Skin of body (tissue), 2 donors: Measurements from ENCODE around the gene MFRP. TPM values are rescaled to one million over a fixed set of nuclear protein-coding genes. Genes with fewer than 3 reads are reported as not detected.

ENCODE experiments used
- DNase-seq: peaks from one replicate; lab custom pipeline; 2025; lab: John Stamatoyannopoulos, UW
- total RNA-seq: library from RNA; depleted of rRNA; stranded (reverse); fragments of >200 nt; gene quantifications from one replicate; pipeline ENCODE4 v1.2.3, GENCODE V29; 2014

The MFRP gene
- total RNA-seq, 1 donor from 2014 or later = 0.10 TPM

DNA sequence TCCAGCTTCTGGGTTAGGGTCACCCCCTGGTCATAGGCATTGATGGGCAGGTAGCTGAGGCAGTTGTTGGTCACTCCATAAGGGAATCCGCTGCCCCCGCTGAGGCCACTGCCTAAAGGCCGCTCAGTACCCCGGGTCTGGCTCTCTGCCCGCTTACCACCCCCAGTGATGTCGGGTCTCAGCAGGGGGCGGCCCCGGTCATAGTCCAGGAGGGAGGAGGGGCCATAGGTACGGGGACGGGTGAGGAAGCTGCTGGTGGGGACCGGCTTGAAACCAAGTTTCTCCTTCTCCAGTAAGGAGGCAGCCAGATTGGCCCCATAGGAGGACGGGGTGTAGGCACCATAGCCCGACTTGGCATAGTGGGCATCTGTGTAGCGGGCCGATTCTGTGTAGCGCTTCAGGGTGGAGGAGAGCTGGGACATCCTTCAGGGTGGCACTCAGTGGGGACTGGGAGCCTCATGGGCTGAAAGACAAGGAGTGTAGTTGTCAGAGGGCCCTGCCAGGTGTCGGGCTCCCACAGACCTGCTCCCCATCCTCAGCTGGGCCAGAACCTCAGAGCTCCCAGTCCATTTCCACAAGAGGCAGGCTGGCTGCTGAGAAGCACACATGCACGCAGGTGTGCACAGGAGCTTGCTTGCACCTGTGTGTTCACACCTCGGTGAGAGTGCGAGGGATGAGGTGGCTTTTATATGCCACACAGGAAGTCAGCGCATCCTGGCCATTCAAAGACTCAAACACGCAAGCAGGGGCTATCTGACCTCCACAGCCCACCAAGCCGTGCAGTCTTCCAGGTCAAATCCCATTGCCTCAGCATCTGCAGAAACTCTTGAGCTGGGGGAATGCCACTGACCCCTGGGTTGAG, 26.8 kb upstream of the MFRP start:
- no peak for DNase-seq

GRCh38 chr11:119372260-119373058, 26.0 kb upstream of the MFRP start:
- DNase-seq = no peak

DNA sequence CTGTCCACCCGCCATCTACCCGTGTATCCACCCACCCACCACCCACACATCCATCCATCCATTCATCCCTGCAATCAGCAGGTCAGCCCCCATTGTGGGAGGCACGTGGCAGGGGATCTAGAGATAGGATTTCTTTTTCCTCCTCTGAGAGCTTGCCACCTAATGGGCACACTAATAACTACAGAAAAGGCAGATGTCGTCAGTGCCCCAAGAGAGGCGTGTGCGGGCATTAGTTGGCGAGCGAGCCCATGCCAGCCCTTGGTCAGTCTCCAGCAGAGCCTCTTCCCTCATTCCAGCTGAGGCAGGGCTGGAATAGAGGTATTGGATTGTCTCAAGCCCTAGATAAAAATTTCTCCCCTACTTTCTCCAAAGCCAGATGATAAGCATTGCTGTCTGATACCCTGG, 25.3 kb upstream of the MFRP start:
- no peak for DNase-seq

DNA sequence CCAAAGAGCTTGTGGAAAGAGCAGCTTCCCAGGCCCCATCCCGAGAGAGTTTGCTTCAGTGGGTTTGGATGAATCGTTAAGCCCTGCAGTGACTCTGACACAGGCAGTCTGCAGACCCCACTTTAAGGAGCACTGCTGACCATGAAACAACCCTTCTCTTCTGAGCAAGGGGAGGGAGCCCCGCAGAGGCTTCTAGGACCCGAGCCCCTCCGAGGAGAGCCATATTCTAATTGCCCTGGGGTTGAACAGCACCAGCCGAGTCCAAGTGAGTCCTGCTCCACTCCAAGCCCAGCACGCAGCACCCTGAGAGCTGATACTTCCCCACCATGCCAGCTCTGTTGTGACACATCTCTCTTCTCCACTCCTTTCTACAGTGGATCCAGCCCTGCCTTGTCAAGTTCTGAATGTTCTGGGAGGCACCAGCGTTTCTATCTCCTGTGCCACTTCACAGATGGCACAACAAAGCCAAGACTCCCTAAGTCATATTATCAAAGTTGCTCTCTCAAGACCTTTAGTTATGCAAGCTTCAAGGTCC, 24.6 kb upstream of the MFRP start:
- DNase-seq = no peak

DNA sequence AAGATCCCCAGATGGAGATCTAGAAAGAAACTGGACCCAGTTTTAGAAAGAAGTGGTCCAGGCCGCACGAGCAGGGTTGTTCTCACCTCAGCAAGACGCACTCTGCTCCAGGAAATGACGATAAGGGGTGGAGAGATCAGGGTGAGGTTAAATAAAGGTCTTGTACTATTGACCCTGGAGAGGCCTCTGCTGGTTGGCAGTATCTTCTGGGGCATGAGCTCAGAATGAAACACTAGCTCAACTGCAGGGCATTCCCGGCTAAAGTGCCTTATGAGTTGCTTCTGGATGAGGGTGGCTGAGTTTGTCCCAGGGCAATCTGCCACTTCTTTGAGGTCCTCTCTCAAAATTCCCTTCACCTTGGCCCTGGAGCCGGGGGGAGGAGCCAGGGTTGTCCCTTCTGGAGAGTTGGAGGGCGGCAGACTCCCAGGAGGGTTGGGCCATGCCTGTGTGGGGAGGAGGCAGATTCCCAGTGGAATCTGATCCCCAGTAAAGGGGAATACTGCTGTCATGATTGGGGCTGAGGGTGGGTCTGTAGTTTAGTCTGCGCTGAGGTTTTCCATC, 24.1 kb upstream of the MFRP start:
- DNase-seq = no peak

- no peak for DNase-seq
Observed at GRCh38 chr11:119369132-119369925, 22.8 kb upstream of the MFRP start.

- peak; percentile 24 for DNase-seq
Observed at GRCh38 chr11:119368121-119369034, 21.9 kb upstream of the MFRP start.

DNA sequence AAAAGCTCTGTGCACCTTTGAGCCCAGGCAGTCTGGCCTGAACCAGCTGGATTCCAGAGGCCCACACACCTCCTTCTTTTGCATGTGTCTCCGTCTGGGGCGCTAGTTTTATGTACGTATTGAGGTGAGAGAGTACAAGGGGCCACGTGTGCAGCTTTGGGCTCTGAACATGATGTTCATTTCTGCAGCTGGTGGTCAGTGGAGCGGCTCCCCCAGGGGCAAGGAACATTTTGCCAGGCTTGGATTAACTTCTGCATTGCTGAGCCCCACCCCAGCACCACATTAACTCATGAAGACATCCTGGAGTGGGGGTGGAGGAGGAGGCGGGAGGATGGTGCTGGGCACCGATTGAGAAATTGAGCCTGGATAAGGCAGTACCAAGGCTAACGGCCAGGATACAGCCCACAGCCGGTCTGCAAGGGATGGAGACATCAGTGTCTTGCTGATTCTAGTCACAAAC, 21.2 kb upstream of the MFRP start:
- DNase-seq = no peak

DNA sequence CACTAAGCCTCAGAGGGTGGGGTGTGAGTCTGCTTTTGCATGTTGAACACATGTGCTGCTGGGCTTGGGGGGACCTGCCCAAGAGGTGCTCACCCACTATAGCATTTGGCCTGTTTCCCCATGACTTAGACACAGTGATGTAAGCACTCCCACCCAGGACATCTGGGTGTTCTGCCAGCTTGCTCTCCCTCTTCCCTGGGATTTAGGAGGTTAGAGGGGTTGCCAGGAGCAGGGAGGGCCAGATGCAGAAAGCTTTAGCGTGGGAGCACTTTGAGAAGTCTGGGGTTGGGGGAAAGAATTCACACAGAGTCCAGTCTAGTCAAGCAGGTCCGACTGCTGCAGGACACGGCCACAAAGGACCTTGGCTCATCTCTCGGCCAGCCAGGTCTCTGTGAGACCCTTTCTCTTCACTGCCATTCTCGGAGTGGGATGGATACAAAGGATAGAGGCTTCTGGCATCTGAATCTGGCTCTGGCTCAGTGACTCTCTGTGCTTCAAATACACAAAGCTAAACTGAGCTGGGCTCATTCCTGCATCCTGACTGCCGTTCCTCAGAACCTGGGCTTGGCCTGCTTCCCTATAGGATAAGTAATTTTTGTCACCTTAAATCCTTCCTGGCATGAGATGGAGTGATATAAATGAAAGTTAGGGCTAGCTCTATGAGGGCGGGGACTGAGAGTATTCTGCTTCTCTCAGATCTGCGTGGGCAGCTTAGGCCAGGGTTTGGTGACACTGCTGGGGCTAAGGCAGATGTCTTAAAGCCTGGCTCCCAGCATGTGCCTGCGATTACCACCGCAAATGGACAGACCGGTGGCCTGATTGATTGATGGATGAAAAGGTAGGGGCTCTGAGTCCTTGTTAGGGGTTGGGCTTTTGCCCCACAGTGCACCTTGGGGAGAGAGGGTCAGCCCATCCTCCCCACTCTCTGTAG, 20.4 kb upstream of the MFRP start:
- no peak for DNase-seq

GRCh38 chr11:119365071-119365591, 18.6 kb upstream of the MFRP start:
- DNase-seq = no peak

DNA sequence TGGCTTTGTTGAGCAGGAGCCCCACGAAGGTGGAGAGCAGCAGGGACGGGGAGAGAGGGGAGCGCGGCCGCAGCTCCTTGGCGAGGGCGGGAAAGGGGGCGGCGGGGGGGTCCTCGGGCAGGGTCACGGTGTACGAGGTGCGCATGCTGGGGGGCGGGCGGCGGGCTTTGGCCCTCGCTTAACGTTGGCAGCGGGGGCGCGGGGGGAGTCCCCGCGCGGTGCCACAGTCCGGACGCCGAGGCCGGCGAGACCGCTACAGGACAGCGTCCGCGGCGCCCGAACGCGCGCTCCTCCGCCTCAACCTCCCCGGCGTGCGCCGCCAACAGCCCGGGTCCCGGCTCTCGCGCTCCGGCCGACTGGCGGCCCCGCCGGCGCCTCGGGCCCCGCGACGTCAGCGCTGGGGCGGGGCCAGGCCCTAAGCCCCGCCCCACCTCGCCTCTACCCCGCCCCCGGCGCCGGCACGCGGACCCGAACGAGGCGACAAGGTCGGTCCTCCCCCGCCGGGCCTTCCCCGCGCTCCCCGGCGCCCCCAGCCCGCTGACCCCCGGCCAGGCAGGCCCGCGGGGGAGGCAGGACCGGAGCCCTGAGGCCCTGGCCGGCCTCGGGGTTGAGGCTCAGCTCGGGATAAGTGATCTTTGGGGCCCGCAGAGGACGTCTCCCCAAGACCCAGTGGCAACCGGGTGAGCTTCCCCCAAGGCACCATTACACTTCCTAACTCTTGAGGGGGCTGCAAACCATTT, 17.5 kb upstream of the MFRP start:
- no peak for DNase-seq

- no peak for DNase-seq
Observed at GRCh38 chr11:119363081-119363850, 16.8 kb upstream of the MFRP start.

DNA sequence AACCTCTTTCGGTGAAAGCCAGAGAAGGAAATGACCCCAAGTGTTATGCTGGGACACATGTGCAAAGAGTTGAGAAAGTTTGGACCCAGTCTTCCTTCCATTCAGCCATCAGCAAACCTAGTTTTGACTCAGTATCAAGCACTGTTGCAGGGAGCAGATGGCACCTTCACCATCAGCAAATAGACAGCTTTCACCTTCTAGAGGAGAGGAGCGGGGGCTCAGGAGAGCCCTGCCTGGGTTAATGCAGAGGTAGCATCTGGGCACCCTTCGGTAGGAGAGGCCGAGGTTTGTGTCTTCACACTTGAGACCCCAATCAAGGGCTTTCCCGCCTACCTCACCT, 16.2 kb upstream of the MFRP start:
- no peak for DNase-seq

- DNase-seq = no peak
Observed at GRCh38 chr11:119361941-119362725, 15.6 kb upstream of the MFRP start.

DNA sequence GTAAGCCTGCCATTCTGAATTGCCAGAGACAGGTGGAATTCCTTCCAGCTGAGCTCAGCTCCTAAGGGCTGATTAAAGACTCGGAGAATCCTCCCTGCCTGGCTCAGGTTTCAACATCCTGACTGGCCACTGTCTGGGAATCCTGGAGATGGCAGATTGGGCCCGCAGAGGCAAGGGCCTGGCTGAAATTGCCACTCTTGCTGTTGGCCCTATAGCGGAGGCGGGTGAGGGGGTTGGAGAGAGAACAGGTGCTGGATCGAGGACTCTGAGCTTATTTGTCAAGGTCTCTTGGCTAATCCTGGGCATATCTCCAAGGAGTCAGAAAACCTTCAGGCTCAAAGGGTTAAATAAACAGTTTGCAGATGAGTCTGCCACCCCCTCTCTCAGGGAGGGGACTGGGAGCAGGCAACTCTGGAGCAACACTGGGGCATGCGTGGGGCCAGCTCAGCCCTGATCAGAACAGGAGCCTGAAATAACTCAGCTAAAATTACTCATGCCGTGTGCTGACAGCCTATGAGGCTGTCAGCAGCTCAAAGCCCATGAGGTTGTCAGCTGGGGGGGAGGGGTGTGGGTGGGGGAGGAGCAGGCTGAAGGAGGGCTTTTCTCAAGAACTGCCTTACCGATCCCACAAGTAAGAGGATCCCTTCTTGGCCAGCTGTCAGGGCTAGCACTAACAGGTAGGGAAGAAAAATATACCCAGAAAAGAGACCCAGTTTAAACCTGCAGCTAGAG, 14.7 kb upstream of the MFRP start:
- peak; percentile 18 for DNase-seq
